RWPE1 (cell line): ENCODE data around the gene TBCD.

Experiments used
- CTCF ChIA-PET: fragments of 350-600 bp; sonication (Branson Sonifier 250); formaldehyde crosslinking; extraction: SDS; loops from one replicate; lab custom pipeline; 2021; lab: Yijun Ruan, JAX
- POLR2A ChIA-PET: fragments of 400-600 bp; formaldehyde crosslinking; extraction: SDS; loops from one replicate; lab custom pipeline; 2020; ENCODE audit warnings: antibody characterized with exemption; ENCODE audit not compliant: low non-redundant PET; lab: Yijun Ruan, JAX
- DNase-seq: peaks from one replicate; pipeline ENCODE4 v3.0.0; 2012; ENCODE audit warnings: low spot score
- H3K27ac ChIP-seq: fragments of 450-650 bp; 2 replicates; pipeline ENCODE4 v1.5.1; 2017
- TF ChIP-seq, protein P1 (sequence below): fragments of 450-650 bp; conservative IDR thresholded peaks from 2 replicates; pipeline ENCODE4 v1.5.1; 2017; ENCODE audit warnings: low read depth, mild to moderate bottlenecking

TBCD gene

DNA sequence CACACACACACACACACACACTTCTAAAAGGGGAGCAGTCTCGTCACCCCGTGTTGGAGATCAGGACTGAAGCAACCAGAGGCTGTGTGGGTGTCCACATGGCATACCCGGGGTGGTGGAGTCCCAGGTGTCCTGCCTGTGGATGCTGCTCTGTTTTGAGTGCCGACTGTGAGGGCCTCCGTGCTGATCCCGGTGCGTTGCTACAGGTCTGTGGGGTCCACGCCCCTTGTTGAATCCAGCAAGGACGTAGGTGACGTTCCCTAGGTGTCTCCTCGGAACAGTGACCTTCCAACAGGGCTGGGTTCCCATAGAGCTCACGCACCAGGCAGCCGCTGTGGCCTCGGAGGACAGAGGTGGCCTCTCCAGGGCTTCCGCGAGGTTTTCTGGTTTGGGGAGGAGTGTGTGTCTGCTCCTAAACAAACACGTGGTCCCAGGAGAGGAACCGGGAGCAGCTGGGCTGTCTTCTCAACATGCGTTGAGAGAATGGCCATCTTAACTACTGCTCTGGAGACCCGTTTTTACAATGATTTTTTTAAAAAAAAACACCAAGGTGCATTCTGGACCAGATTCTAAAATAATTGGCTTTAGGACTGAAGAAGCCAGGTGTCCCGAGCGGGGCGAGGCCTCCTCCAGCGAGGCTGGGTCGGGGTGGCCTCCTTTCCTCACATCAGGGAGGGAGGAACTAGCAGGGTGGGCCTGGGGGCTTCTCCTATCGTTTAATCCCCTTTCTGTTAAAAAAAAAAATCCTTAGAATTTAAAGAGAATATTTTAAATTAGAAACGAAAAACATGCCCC, 188.6 kb downstream of the TBCD start:
- CTCF ChIA-PET: no interaction called here
- POLR2A ChIA-PET: no interaction called here
- no peak overlapping the region for H3K27ac ChIP-seq
- DNase-seq: no peak
- TF ChIP-seq, protein P1, sequence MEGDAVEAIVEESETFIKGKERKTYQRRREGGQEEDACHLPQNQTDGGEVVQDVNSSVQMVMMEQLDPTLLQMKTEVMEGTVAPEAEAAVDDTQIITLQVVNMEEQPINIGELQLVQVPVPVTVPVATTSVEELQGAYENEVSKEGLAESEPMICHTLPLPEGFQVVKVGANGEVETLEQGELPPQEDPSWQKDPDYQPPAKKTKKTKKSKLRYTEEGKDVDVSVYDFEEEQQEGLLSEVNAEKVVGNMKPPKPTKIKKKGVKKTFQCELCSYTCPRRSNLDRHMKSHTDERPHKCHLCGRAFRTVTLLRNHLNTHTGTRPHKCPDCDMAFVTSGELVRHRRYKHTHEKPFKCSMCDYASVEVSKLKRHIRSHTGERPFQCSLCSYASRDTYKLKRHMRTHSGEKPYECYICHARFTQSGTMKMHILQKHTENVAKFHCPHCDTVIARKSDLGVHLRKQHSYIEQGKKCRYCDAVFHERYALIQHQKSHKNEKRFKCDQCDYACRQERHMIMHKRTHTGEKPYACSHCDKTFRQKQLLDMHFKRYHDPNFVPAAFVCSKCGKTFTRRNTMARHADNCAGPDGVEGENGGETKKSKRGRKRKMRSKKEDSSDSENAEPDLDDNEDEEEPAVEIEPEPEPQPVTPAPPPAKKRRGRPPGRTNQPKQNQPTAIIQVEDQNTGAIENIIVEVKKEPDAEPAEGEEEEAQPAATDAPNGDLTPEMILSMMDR: no peak

GRCh38 chr17:82941021-82942001, 189.4 kb downstream of the TBCD start:
- ChIA-PET POLR2A (no interaction called here), CTCF (no interaction called here)
- DNase-seq: no peak
- TF ChIP-seq, protein P1: no peak
- no peak overlapping the region for H3K27ac ChIP-seq

DNA sequence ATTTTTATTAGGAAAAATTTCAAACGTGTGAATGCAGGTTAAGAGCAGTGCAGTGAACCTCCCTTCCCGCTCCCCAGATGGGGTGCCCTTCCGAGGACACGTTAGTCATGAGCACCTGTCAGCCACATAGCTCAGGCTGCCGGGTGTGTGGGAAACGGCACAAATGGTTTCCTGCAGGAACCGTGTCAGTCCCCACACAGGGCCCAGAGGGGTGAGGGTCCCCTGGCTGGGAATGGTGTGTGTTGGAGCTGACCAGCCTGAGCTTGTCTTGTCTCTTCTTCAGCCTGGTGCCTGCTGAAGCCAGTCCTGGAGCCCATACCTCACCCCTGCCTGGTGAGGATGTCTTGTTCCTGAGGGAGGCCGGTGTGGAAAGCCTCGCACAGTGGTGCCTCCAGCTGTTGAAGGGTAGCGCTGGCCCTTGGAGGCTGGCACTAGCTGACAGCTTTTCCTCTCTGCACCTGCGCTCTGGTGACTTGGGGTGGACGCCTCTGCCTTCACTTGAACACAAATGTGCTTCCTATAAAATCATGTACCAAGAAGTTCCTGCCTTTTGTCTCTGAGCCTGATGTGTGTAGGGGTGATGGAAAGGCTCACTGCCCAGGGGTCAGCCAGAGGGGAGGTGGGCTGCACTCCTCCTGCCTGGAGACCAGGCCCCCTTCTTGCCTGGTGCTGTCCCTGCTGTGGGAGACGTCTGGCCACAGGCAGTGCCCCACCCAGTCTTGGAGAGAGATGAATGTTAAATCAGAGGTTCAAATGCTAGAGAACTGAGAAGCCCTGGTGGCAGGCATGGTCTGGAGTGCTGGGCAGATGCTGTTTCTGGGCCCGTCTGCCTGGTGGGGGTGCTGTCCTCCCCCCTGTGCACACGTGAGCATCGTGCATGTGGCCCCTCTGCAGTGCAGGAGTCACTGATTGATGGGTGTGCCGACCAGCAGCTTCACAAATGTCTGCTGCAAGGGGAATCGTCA, 190.6 kb downstream of the TBCD start:
- DNase-seq: no peak
- H3K27ac ChIP-seq: no peak overlapping the region
- ChIA-PET POLR2A (no interaction called here), CTCF (no interaction called here)
- TF ChIP-seq, protein P1: no peak

- ChIA-PET CTCF (no interaction called here), POLR2A (no interaction called here)
- H3K27ac ChIP-seq: no peak overlapping the region
- DNase-seq: no peak
- TF ChIP-seq, protein P1: no peak
These were observed 191.5 kb downstream of the TBCD start for GRCh38 chr17:82943339-82943738.

- ChIA-PET CTCF (no interaction called here), POLR2A (no interaction called here)
- no peak overlapping the region for H3K27ac ChIP-seq
- TF ChIP-seq, protein P1: no peak
- DNase-seq: no peak
These were observed 191.9 kb downstream of the TBCD start for GRCh38 chr17:82943751-82944150.

DNA sequence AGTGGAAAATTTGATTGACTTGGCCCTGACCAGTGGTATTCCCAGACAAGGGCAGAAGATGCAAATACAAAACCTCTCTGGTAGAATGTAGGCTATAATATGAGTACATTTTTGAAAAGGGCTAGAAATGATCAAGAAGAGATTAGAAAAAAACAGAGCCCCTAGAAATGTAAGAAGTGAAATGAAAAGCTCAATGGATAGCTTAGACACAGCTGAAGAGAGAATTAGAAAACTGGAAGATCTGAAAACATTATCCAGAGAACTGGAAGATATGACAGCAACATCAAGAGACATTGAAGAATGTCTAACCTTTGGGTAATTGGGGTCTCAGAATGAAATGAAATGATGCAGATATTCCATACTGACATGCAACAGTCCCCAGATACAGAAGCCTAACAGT, 193.1 kb downstream of the TBCD start:
- no peak overlapping the region for H3K27ac ChIP-seq
- ChIA-PET CTCF (no interaction called here), POLR2A (no interaction called here)
- DNase-seq: no peak
- TF ChIP-seq, protein P1: no peak
